Activated T-cell treated with anti-CD3 and anti-CD28 coated beads, Interleukin-2, amount 50 U/mL, for 48 hours (primary cell): ENCODE results near the gene NDUFS2.

Experiments used
- DNase-seq, 2 experiments: peaks; one replicate each; pipeline ENCODE4 v3.0.0-alpha.2; 2020

Gene NDUFS2

DNA sequence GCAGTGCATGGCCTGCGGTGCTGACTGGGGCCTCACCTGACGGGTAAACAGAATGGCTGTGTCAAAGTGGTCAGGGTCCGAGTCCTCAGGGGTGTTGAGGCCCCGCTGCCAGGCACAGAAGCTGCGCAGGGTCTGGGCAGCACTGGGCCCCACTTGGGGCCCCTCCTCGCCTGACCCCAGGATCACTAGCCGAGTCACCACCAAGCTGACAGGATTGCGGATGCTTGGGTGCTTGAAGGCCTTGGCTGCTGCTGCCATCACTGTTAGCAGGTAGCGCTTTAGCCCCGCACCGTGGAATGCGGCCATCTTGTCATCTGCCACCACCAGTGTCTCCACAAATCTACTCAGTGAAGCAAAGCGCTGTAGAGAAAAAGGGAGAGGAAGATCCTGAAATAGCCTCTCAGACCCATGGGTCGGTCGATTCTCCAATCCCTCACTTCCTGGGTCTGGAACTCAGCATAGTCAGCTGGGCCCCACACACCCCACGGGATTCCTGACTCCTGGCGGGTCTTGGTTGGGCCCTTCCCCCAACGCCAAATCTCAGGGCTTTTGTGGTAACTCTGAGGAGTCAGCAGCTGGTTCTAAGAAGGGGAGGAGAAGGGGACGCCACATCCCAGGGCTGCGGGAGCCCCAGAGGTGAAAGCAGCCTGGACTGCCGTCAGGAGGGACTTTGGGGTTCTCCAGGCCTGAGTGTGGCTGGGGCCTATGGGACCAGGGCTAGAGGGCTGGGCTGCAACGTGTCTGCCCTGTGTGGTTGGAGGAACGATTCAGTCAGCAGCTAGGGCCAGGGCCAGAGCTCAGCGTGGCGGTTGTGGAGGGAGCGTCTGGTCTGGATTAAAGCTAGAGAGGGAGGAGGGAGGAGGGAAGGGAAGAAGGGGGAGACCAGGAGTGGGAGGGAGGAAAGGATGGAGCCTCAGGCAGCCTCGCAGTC, 5.4 kb upstream of the NDUFS2 start:
- no peak for DNase-seq

GRCh38 chr1:161197560-161198193, 4.5 kb upstream of the NDUFS2 start:
- DNase-seq, result no peak

DNA sequence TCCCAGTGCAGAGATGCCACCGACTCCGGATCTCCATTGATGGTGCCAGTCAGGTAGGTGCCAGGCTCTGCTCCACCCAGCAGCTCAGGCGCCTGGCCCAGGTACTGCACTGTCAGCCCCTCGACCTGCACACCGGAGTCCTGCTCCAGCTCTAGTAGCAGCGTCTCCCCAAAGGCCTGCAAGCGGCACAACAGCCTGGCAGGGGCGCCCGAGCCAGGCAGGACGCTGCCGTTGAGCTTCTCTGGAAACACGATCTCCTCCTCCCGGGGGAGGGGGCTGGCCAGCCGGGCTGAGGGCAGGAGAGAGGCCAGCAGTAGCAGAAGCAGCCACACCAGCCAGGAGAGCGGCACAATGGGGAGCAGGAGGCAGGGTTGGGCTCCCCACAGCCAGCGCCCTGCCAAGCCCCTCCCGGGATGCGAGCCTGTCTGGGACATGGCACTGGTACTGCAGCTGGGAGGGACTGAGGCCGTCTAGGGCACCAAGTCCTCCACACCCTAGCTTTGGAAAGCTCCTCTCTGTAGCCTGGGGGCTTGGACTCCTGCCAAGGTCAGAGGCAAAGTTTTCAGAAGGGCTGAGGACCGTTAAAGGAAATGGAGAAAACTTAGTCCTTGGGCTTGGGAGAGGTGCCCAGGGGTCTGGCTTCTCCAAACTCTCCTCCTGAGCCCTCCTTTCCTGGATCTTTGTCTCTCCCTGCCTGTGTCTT, 3.8 kb upstream of the NDUFS2 start:
- DNase-seq, result no peak

- no peak for DNase-seq
These were observed 3.2 kb upstream of the NDUFS2 start, which contains the start of gene ADAMTS4 for GRCh38 chr1:161198897-161199431. TSS of gene ADAMTS4 (minus strand) at chr1:161199054. CDS start at chr1:161198627, 427 bp downstream.

DNA sequence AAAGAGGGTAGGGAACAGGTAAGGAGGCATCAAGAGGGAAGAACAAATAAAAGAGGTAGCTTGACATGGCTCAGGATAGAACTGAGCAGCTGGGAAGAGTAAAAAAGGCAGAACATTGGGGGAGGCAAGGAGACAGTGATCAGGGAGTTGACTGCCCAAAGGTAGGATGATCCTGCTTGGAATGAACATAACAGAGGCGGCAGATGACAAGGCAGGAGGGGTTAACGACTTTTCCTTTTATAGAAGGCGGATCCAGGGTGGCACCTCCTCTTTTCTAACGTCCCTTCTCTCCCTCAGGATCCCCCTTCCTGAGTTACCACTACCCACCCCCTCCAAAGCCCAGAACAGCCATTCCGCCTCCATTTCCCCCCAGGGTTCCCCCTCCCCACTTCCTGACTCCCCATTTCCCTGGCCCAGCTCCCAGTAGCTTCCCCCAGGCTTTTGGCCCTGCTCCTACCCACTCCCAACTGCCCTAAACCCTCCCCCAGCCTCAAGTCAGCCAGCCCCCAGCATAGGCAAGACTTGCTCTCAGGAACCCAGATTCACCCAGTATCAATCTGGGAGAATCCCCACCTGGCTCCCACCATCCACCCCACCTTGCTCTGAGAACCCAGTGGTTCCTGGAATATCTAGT, 2.5 kb upstream of the NDUFS2 start:
- DNase-seq, result no peak

GRCh38 chr1:161200421-161200991, 1.7 kb upstream of the NDUFS2 start:
- peak; percentile 49 to 54 for DNase-seq

- DNase-seq, result no peak
These were observed 953 bp upstream of the NDUFS2 start for GRCh38 chr1:161200992-161201835.

- DNase-seq, result no peak
These were observed 4.4 kb downstream of the NDUFS2 start for GRCh38 chr1:161206411-161207140.

- DNase-seq, result no peak
These were observed 5.0 kb downstream of the NDUFS2 start for GRCh38 chr1:161207173-161207572.

DNA sequence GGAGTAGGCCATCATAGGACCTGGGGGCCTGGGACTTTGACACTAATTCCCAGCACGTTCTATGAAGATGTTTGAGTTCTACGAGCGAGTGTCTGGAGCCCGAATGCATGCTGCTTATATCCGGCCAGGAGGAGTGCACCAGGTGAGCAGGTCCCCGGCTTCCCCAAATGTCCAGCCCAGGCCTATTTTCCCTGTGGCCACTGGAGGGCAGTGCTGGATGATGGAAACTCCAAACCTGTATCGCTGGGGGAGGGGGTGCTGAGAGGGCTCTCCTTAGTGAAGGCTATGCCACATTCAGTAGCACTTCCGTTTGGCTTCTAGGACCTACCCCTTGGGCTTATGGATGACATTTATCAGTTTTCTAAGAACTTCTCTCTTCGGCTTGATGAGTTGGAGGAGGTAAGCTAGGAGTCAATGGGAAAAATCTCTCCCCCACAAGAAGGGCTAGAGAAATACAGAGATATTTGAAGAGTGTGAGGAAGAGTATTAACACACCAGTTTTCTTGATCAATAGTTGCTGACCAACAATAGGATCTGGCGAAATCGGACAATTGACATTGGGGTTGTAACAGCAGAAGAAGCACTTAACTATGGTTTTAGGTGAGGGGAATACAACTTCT, 7.7 kb downstream of the NDUFS2 start:
- DNase-seq, result peak; percentile 80 to 82

DNA sequence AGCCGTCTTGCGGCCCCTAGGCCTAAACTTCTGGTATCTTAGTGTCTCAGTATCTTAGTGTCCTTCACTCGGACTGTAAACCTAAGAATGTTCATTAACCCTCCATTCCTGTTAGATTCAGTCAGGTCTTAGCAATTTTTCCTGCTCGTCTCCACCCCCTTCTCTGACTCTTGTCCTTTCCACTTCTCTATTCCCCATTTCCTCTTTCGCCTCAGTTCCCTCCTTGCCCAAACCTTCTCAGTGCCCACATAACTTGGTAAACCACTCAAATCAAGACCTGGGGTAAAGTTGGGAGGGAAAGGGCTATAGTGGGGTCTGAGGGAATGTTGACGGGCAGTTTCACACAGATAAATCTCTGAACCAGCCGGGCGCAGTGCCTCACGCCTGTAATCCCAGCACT, 12.2 kb downstream of the NDUFS2 start:
- DNase-seq, result no peak

GRCh38 chr1:161215076-161215475, 12.9 kb downstream of the NDUFS2 start, which contains the start of gene FCER1G:
TSS of gene FCER1G (plus strand) at chr1:161215295. CDS start at chr1:161215322, 27 bp downstream.
- DNase-seq, result no peak

DNA sequence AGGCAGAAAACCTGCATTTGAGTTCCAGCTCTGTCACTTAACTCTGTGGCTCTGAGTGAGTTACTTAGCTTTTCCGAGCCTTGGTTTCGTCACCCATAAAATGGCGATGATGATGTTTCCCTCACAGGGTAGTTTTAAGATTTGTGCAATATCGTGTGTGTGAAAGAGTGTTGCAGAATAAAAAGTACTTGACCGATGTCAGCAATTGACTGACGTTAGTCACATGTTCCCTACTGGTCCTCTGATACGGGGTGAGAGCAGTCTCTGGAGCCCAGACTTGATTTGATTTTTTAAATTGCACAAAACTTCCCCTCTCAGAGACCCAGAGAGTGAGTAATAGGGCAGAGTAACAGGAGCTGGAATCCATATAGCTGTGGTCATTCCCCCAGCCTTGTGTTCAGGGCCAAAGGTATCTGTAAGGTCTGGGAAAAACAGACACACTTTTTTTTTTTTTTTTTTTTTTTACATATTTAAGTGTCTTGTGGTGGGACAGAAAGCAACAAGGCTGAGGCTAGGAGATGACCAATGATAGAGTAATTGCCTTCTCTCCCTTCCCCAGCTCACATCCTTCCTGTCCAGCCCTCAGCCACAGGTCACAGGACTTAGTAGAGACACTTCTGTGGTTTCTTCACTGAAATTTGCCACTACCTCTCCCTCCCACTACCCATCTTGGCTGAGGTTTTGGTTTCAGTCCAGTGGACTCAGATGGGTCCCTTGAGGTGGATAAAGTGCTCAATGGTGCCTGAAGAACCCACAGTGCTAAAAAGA, 15.0 kb downstream of the NDUFS2 start:
- DNase-seq, result no peak

DNA sequence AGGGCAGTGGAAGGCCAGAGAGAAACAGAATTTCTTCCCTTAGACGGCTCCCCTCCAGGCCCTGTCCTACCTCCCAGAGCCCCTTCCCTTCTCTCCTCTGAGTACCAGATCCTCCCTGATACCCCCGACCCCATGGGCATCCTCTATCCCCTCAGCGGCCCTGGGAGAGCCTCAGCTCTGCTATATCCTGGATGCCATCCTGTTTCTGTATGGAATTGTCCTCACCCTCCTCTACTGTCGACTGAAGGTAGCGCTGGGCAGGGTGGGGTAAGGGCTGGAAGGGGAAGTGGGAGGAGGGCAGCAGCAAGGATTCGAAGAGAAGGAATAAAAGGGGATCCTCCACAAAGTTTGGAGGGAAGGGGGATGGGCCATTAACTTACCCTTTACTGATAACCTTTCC, 15.7 kb downstream of the NDUFS2 start:
- DNase-seq, result no peak

- DNase-seq, result no peak
These were observed 16.3 kb downstream of the NDUFS2 start for GRCh38 chr1:161218301-161219077.

DNA sequence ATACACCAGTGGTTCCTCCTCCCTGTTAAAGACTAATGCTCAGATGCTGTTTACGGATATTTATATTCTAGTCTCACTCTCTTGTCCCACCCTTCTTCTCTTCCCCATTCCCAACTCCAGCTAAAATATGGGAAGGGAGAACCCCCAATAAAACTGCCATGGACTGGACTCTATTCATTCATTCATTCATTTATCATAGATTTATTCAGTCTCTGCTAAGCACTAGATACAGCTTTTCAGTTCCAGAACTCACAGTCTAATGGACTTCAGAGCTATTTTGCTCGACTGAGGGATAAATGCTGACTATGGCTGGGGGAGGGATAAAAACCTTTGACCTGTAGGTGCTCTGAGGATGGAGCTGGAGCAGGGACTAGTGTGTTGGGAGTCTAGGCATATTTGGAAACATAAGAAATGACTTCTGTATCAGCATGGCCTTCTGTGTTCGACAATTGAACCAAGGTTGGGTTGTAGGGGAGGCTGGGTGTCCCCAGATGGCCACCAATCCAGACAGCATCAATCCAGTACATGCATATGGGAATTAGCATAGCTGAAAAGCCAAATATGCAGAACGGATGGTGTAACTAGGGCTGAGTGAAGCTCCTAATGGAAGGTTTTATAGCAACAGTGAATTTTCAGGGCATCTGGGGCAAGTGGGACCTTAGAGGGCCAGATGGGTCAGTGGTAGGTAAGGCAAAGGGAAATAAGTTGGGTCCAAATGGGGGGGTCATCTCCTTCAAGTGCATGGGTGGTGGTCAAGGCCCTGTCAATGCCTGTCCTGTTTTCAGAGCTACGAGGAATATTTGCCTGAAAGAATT, 17.1 kb downstream of the NDUFS2 start:
- DNase-seq, result no peak

GRCh38 chr1:161220002-161220401, 17.8 kb downstream of the NDUFS2 start:
- no peak for DNase-seq
